ENCODE results near the gene EEF1AKMT2.

- TF ChIP-seq ONECUT2 (CRISPR knock-in tag; IDR thresholded peaks at IDR 0.05) (no peak), ZNF703 (CRISPR knock-in tag; IDR thresholded peaks at IDR 0.05; ENCODE audit: borderline replicate concordance) (no peak), ZNF33B (CRISPR knock-in tag; IDR thresholded peaks at IDR 0.05) (no peak), SCMH1 (CRISPR knock-in tag; IDR thresholded peaks at IDR 0.05; ENCODE audit: borderline replicate concordance) (no peak), ZNF629 (CRISPR knock-in tag; conservative IDR thresholded peaks at IDR 0.05) (no peak), ZKSCAN8 (CRISPR knock-in tag; IDR thresholded peaks at IDR 0.05; ENCODE audit: borderline replicate concordance) (no peak), DNMT1 (CRISPR knock-in tag; IDR thresholded peaks at IDR 0.05) (no peak), ZNF747 (CRISPR knock-in tag; IDR thresholded peaks at IDR 0.05; ENCODE audit: borderline replicate concordance) (no peak)
- TF ChIP-seq, protein P1, sequence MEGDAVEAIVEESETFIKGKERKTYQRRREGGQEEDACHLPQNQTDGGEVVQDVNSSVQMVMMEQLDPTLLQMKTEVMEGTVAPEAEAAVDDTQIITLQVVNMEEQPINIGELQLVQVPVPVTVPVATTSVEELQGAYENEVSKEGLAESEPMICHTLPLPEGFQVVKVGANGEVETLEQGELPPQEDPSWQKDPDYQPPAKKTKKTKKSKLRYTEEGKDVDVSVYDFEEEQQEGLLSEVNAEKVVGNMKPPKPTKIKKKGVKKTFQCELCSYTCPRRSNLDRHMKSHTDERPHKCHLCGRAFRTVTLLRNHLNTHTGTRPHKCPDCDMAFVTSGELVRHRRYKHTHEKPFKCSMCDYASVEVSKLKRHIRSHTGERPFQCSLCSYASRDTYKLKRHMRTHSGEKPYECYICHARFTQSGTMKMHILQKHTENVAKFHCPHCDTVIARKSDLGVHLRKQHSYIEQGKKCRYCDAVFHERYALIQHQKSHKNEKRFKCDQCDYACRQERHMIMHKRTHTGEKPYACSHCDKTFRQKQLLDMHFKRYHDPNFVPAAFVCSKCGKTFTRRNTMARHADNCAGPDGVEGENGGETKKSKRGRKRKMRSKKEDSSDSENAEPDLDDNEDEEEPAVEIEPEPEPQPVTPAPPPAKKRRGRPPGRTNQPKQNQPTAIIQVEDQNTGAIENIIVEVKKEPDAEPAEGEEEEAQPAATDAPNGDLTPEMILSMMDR (CRISPR knock-in tag; IDR thresholded peaks at IDR 0.05): no peak
Observed at GRCh38 chr10:124709861-124710260, 81.8 kb downstream of the EEF1AKMT2 start.
